ENCODE results near the gene ERICH3.

GRCh38 chr1:74713849-74714248 is 40.3 kb upstream of the ERICH3 start:
- TF ChIP-seq CTCF (optimal IDR thresholded peaks at IDR 0.05 in 1 of 3, IDR thresholded peaks at IDR 0.05 in 1 of 3, conservative IDR thresholded peaks at IDR 0.05 in 1 of 3; ENCODE audit: extremely low read depth in 1 of 3, insufficient read depth in 2 of 3, low read length in 3 of 3) (no peak), EZH2 (IDR thresholded peaks at IDR 0.05; ENCODE audit: low read length) (no peak)

All from keratinocyte (primary cell).